Tibial nerve (tissue), 4 donors: Measurements from ENCODE around the gene FHOD1.

Experiments
- EP300 ChIP-seq, 2 donors: sonication (generic); formaldehyde crosslinking; IDR thresholded peaks; one replicate each; pipeline ENCODE4 v1.6.1; 2017; ENCODE audit warnings: antibody characterized with exemption in 2 of 2, mild to moderate bottlenecking in 1 of 2
- POLR2A ChIP-seq, 2 donors: fragments of 450-650 bp; IDR thresholded peaks; one replicate each; pipeline ENCODE4 v1.6.1; 2017; ENCODE audit warnings: antibody characterized with exemption in 2 of 2, mild to moderate bottlenecking in 2 of 2, moderate library complexity in 2 of 2
- TF ChIP-seq, protein P1 (sequence below), 5 experiments: fragments of 200-600 bp in 3 of 5; fragments of 450-650 bp in 2 of 5; sonication (generic) in 3 of 5; IDR thresholded peaks; one replicate each; pipeline ENCODE4 v1.5.1; 2016 to 2019; ENCODE audit warnings: antibody characterized with exemption in 5 of 5, mild to moderate bottlenecking in 3 of 5, moderate library complexity in 2 of 5

DNA sequence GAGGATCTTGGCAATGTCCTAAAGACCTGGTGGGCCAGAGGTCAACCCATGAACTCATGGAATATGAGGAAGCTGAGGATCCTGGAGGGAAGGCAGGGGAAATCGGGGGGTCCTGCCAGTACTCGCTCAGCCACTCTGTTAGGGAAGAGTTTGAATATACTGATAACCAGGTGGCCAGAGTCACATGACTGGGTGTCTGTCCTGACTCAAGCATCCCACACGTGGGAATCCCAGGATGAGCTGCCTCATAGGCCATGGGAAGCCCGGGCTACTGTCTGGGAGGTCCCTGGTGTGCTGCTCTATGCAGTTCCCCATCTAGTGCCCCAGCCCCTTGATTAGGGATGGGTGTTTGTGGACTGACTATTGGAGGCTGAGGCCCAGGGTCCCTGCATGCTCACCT lies 59.0 kb downstream of the FHOD1 start:
- TF ChIP-seq POLR2A (IDR thresholded peaks at IDR 0.05) (no peak), EP300 (IDR thresholded peaks at IDR 0.05) (no peak)
- TF ChIP-seq, protein P1, sequence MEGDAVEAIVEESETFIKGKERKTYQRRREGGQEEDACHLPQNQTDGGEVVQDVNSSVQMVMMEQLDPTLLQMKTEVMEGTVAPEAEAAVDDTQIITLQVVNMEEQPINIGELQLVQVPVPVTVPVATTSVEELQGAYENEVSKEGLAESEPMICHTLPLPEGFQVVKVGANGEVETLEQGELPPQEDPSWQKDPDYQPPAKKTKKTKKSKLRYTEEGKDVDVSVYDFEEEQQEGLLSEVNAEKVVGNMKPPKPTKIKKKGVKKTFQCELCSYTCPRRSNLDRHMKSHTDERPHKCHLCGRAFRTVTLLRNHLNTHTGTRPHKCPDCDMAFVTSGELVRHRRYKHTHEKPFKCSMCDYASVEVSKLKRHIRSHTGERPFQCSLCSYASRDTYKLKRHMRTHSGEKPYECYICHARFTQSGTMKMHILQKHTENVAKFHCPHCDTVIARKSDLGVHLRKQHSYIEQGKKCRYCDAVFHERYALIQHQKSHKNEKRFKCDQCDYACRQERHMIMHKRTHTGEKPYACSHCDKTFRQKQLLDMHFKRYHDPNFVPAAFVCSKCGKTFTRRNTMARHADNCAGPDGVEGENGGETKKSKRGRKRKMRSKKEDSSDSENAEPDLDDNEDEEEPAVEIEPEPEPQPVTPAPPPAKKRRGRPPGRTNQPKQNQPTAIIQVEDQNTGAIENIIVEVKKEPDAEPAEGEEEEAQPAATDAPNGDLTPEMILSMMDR (IDR thresholded peaks at IDR 0.05) = no peak
